ENCODE measurements around the gene RSPRY1.

DNA sequence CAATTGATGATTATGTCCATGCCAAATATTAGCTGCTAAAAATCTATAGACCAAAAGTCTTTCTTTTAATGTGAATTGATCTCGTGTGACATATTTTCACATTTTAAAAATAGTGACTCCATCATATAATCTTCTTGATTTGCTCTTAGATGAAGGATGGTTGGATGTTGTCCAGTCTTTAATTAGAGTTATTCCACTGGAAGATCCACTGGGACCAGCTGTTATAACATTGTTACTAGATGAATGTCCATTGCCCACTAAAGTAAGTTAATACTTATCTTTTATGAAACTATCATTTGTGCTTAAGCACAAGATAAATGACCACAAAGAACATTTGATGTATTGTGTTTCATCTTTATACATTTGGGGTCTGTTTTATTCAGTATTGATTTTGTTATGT lies 22.8 kb downstream of the RSPRY1 start:
- no peak for TF ChIP-seq CTCF (IDR thresholded peaks at IDR 0.05)
- no peak for TF ChIP-seq POLR2A (IDR thresholded peaks at IDR 0.05)
